Activated CD8-positive, alpha-beta memory T cell treated with anti-CD3 and anti-CD28 coated beads for 48 hours (primary cell): ENCODE data around the gene CKB.
"Not testable (repeated sequence)": the region's sequence is repeated elsewhere in the genome, so short reads cannot be mapped to it uniquely, and the experiment has no call there.

Experiments
- DNase-seq, 3 experiments: peaks; one replicate each; pipeline ENCODE4 v3.0.0-alpha.2; 2020; ENCODE audit warnings: low read depth in 2 of 3, low spot score in 2 of 3

Gene CKB

GRCh38 chr14:103514596-103515421, 7.8 kb downstream of the CKB start:
- no peak for DNase-seq

- DNase-seq: no peak
These were observed 9.7 kb downstream of the CKB start for GRCh38 chr14:103512701-103513611.

GRCh38 chr14:103512180-103512579, 10.4 kb downstream of the CKB start:
- not testable (repeated sequence) for DNase-seq

GRCh38 chr14:103510724-103511693, 11.6 kb downstream of the CKB start:
- no peak for DNase-seq

- no peak for DNase-seq
These were observed 12.5 kb downstream of the CKB start for GRCh38 chr14:103509864-103510723.

GRCh38 chr14:103508521-103509329, 13.9 kb downstream of the CKB start:
- DNase-seq: no peak

GRCh38 chr14:103507751-103508150, 14.9 kb downstream of the CKB start:
- no peak for DNase-seq

- DNase-seq: no peak
These were observed 17.6 kb downstream of the CKB start for GRCh38 chr14:103504991-103505565.

GRCh38 chr14:103503296-103503695, 19.3 kb downstream of the CKB start:
- no peak for DNase-seq

- DNase-seq: no peak
These were observed 19.8 kb downstream of the CKB start for GRCh38 chr14:103502877-103503276.

GRCh38 chr14:103501921-103502669, 20.5 kb downstream of the CKB start:
- DNase-seq: no peak

- DNase-seq: no peak
These were observed 21.4 kb downstream of the CKB start for GRCh38 chr14:103501041-103501870.

GRCh38 chr14:103500148-103500990, 22.3 kb downstream of the CKB start:
- DNase-seq: peak; percentile 49 to 71 (median 55)

GRCh38 chr14:103499709-103500108, 22.9 kb downstream of the CKB start:
- DNase-seq: no peak

- no peak for DNase-seq
These were observed 25.9 kb downstream of the CKB start for GRCh38 chr14:103496776-103497175.

GRCh38 chr14:103495854-103496253, 26.8 kb downstream of the CKB start:
- DNase-seq: no peak
